HCT116 (cell line): ENCODE measurements around the gene STPG1.

ENCODE experiments used
- EZH2 ChIP-seq: fragments of 200-600 bp; sonication (generic); IDR thresholded peaks from 2 replicates; pipeline ENCODE4 v1.6.1; 2017; ENCODE audit warnings: antibody characterized with exemption, mixed run types
- POLR2A ChIP-seq: IDR thresholded peaks from 2 replicates; pipeline ENCODE4 v1.7.0; 2011; ENCODE audit warnings: borderline replicate concordance; ENCODE audit not compliant: insufficient read depth, insufficient read length; ENCODE audit errors: extremely low read depth
- YY1 ChIP-seq: IDR thresholded peaks from 2 replicates; pipeline ENCODE4 v1.6.1; 2011; ENCODE audit warnings: low read length, low read depth, moderate library complexity, mild to moderate bottlenecking; ENCODE audit not compliant: insufficient replicate concordance; ENCODE audit errors: extremely low read depth
- TF ChIP-seq, protein P1 (sequence below), 3 experiments: fragments of 200-600 bp in 1 of 3; sonication (generic) in 1 of 3; IDR thresholded peaks in 2 of 3; conservative IDR thresholded peaks in 1 of 3; 2 replicates each; pipeline ENCODE4 v1.5.1; 2012 to 2017; ENCODE audit warnings: low read depth in 2 of 3, low read length in 2 of 3, antibody characterized with exemption in 1 of 3, borderline replicate concordance in 1 of 3, control low read depth in 1 of 3, mild to moderate bottlenecking in 1 of 3, mixed read lengths in 1 of 3, mixed run types in 1 of 3, moderate library complexity in 1 of 3; ENCODE audit not compliant: insufficient read depth in 1 of 3

DNA sequence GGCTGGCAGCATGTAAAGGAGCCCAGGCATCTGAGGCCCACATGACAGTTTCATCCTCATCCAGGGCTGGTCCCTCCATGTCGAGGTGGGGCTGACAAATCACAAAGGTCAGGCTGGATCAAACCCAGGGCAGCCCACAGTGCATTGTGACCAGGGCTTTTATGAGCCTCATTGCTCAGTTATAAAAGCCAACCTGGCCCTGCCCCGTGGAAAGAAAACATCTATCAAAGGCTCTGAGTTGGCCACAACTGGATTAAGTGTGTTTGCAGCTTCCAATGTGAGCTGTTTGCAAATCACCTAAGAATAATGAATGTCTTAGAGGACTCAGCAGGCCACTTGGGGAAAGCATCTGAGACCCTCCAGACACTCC is 49.0 kb downstream of the STPG1 start:
- TF ChIP-seq POLR2A = no peak
- no peak for TF ChIP-seq YY1
- no peak for TF ChIP-seq EZH2
- TF ChIP-seq, protein P1, sequence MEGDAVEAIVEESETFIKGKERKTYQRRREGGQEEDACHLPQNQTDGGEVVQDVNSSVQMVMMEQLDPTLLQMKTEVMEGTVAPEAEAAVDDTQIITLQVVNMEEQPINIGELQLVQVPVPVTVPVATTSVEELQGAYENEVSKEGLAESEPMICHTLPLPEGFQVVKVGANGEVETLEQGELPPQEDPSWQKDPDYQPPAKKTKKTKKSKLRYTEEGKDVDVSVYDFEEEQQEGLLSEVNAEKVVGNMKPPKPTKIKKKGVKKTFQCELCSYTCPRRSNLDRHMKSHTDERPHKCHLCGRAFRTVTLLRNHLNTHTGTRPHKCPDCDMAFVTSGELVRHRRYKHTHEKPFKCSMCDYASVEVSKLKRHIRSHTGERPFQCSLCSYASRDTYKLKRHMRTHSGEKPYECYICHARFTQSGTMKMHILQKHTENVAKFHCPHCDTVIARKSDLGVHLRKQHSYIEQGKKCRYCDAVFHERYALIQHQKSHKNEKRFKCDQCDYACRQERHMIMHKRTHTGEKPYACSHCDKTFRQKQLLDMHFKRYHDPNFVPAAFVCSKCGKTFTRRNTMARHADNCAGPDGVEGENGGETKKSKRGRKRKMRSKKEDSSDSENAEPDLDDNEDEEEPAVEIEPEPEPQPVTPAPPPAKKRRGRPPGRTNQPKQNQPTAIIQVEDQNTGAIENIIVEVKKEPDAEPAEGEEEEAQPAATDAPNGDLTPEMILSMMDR (IDR thresholded peaks at IDR 0.05 in 2 of 3, conservative IDR thresholded peaks at IDR 0.05 in 1 of 3; ENCODE audit: borderline replicate concordance in 1 of 3, insufficient read depth in 1 of 3, low read depth in 2 of 3, low read length in 2 of 3) = no peak
